HCT116 (cell line): ENCODE measurements around the gene CISH. TPM values are rescaled to one million over a fixed set of nuclear protein-coding genes. Genes with fewer than 3 reads are reported as not detected.

ENCODE experiments used
- ATAC-seq: fragments of 200-7000 bp; cut with Tn5 transposase; 2 replicates; pipeline ENCODE4 v1.9.1; 2020; ENCODE audit warnings: mild to moderate bottlenecking, moderate library complexity
- BruUV-seq: library from RNA; stranded (reverse); fragments of 400-500 nt; replicated peaks from 2 replicates; lab custom pipeline; 2021; lab: Mats Ljungman, UMichigan
- CTCF ChIA-PET: fragments of 300-600 bp; sonication (Branson Sonifier 250); formaldehyde crosslinking; loops from one replicate; lab custom pipeline; 2021; ENCODE audit warnings: antibody characterized with exemption; lab: Charles Lee
- POLR2A ChIA-PET: fragments of 300-600, 350-600 bp; sonication (Branson Sonifier 250); formaldehyde crosslinking; loops from one replicate; lab custom pipeline; 2021; ENCODE audit warnings: antibody characterized with exemption; lab: Charles Lee
- RAD21 ChIA-PET, 2 experiments: fragments of 300-600 bp; sonication (Branson Sonifier 250); formaldehyde crosslinking; loops; one replicate each; lab custom pipeline; 2023; ENCODE audit warnings: low total read pairs in 2 of 2; ENCODE audit not compliant: uncharacterized antibody in 2 of 2, unreplicated experiment in 2 of 2, low non-redundant PET in 1 of 2; lab: Charles Lee
- DNase-seq: peaks from one replicate; pipeline ENCODE4 v3.0.0-alpha.2; 2010; ENCODE audit warnings: low read depth, low spot score
- H2AFZ ChIP-seq: fragments of 200-600 bp; shearing (Covaris generic), sonication (generic); 2 replicates; pipeline ENCODE4 v1.6.1; 2017; ENCODE audit warnings: low read depth, mixed run types, mixed read lengths, antibody characterized with exemption, low read length; ENCODE audit not compliant: poor library complexity, severe bottlenecking
- H3K27ac ChIP-seq: 2 replicates; pipeline ENCODE4 v1.5.1; 2012; ENCODE audit warnings: low read depth, low read length
- H3K27me3 ChIP-seq: fragments of 200-600 bp; sonication (generic); 2 replicates; pipeline ENCODE4 v1.6.1; 2016; ENCODE audit warnings: mixed run types, low read length, mixed read lengths; ENCODE audit not compliant: insufficient read depth
- H3K36me3 ChIP-seq, 2 experiments: fragments of 200-500 bp in 1 of 2; fragments of 200-600 bp in 1 of 2; sonication (Bioruptor generic) in 1 of 2; sonication (generic) in 1 of 2; 2 replicates each; pipeline versions ENCODE4 v1.5.1 to v1.6.1; 2014 to 2016; ENCODE audit warnings: low read length in 2 of 2, inconsistent platforms in 1 of 2, mixed read lengths in 1 of 2, mixed run types in 1 of 2; ENCODE audit not compliant: insufficient read depth in 2 of 2, control insufficient read depth in 1 of 2
- H3K4me1 ChIP-seq, 2 experiments: fragments of 200-600 bp in 1 of 2; sonication (generic) in 1 of 2; 2 replicates each; pipeline versions ENCODE4 v1.5.1 to v1.6.1; 2012 to 2017; ENCODE audit warnings: low read length in 2 of 2, inconsistent platforms in 1 of 2, mild to moderate bottlenecking in 1 of 2, mixed read lengths in 1 of 2, mixed run types in 1 of 2, moderate library complexity in 1 of 2; ENCODE audit not compliant: insufficient read depth in 2 of 2, control insufficient read depth in 1 of 2
- H3K4me2 ChIP-seq: fragments of 200-600 bp; sonication (generic); 2 replicates; pipeline ENCODE4 v1.6.1; 2017; ENCODE audit warnings: mixed run types, low read length, mixed read lengths
- H3K4me3 ChIP-seq, 2 experiments: fragments of 200-600 bp in 1 of 2; sonication (generic) in 1 of 2; replicated peaks in 1 of 2; 2 replicates each; pipeline ENCODE4 v1.5.1; 2011 to 2016; ENCODE audit warnings: low read length in 2 of 2, control low read depth in 1 of 2, low read depth in 1 of 2, mild to moderate bottlenecking in 1 of 2, mixed read lengths in 1 of 2, mixed run types in 1 of 2
- H3K79me2 ChIP-seq: fragments of 200-600 bp; sonication (generic); 2 replicates; pipeline ENCODE4 v1.6.1; 2017; ENCODE audit warnings: mild to moderate bottlenecking, mixed run types, low read length, moderate library complexity, mixed read lengths; ENCODE audit not compliant: insufficient read depth
- H3K9ac ChIP-seq: fragments of 200-600 bp; sonication (generic); 2 replicates; pipeline ENCODE4 v1.6.1; 2016; ENCODE audit warnings: low read length, mixed read lengths
- H3K9me2 ChIP-seq: fragments of 200-600 bp; sonication (generic), shearing (Covaris generic); 2 replicates; pipeline ENCODE4 v1.6.1; 2017; ENCODE audit warnings: mixed run types, mild to moderate bottlenecking, moderate library complexity; ENCODE audit not compliant: insufficient read depth
- H3K9me3 ChIP-seq, 2 experiments: fragments of 200-500 bp in 1 of 2; fragments of 200-600 bp in 1 of 2; sonication (Bioruptor generic) in 1 of 2; sonication (generic) in 1 of 2; 2 replicates each; pipeline ENCODE4 v1.6.1; 2014 to 2017; ENCODE audit warnings: low read length in 2 of 2, mixed read lengths in 2 of 2, inconsistent platforms in 1 of 2, low read depth in 1 of 2, mild to moderate bottlenecking in 1 of 2, mixed run types in 1 of 2, moderate library complexity in 1 of 2; ENCODE audit not compliant: control insufficient read depth in 1 of 2, insufficient read depth in 1 of 2
- H4K20me1 ChIP-seq: fragments of 200-600 bp; sonication (generic), shearing (Covaris generic); 2 replicates; pipeline ENCODE4 v1.6.1; 2017; ENCODE audit warnings: mixed run types, mild to moderate bottlenecking, moderate library complexity; ENCODE audit not compliant: insufficient read depth
- CBX3 ChIP-seq: IDR thresholded peaks from 2 replicates; pipeline ENCODE4 v1.6.1; 2012; ENCODE audit warnings: low read depth
- CEBPB ChIP-seq: IDR thresholded peaks from 2 replicates; pipeline ENCODE4 v1.6.1; 2012; ENCODE audit warnings: low read depth
- EGR1 ChIP-seq: IDR thresholded peaks from 2 replicates; pipeline ENCODE4 v1.6.1; 2012; ENCODE audit warnings: low read depth
- ELF1 ChIP-seq: IDR thresholded peaks from 2 replicates; pipeline ENCODE4 v1.6.1; 2012; ENCODE audit warnings: low read depth, borderline replicate concordance
- EZH2phosphoT487 ChIP-seq: fragments of 200-600 bp; IDR thresholded peaks from 2 replicates; pipeline ENCODE4 v1.6.1; 2018; ENCODE audit warnings: antibody characterized with exemption, borderline replicate concordance
- JUND ChIP-seq: IDR thresholded peaks from 2 replicates; pipeline ENCODE4 v1.6.1; 2012
- POLR2A ChIP-seq: IDR thresholded peaks from 2 replicates; pipeline ENCODE4 v1.7.0; 2011; ENCODE audit warnings: borderline replicate concordance; ENCODE audit not compliant: insufficient read depth, insufficient read length; ENCODE audit errors: extremely low read depth
- RAD21 ChIP-seq: IDR thresholded peaks from 2 replicates; pipeline ENCODE4 v1.6.1; 2012; ENCODE audit warnings: low read depth, mild to moderate bottlenecking
- REST ChIP-seq: IDR thresholded peaks from 2 replicates; pipeline ENCODE4 v1.6.1; 2012; ENCODE audit warnings: low read depth
- SP1 ChIP-seq: IDR thresholded peaks from 2 replicates; pipeline ENCODE4 v1.6.1; 2012; ENCODE audit warnings: low read depth
- SRF ChIP-seq: IDR thresholded peaks from 2 replicates; pipeline ENCODE4 v1.6.1; 2012; ENCODE audit warnings: low read depth
- TCF7L2 ChIP-seq: IDR thresholded peaks from 2 replicates; pipeline ENCODE4 v1.7.0; 2011; ENCODE audit warnings: borderline replicate concordance, inconsistent platforms; ENCODE audit not compliant: insufficient read depth, insufficient read length; ENCODE audit errors: extremely low read depth
- YY1 ChIP-seq: IDR thresholded peaks from 2 replicates; pipeline ENCODE4 v1.6.1; 2011; ENCODE audit warnings: low read length, low read depth, moderate library complexity, mild to moderate bottlenecking; ENCODE audit not compliant: insufficient replicate concordance; ENCODE audit errors: extremely low read depth
- ZNF274 ChIP-seq: fragments of 200-500 bp; sonication (Bioruptor generic); IDR thresholded peaks from 2 replicates; pipeline ENCODE4 v1.6.1; 2014; ENCODE audit warnings: mild to moderate bottlenecking, low read depth, low read length, inconsistent platforms
- intact Hi-C: fragments of 100-400 bp; cut with micrococcal nuclease; formaldehyde crosslinking; loops from 2 replicates; pipeline ENCODE4 v1.10.0; 2022
- total RNA-seq: library from RNA; stranded (reverse); gene quantifications from one replicate; pipeline ENCODE4 v1.2.1, GENCODE V29; 2021; ENCODE audit not compliant: unreplicated experiment
- TF ChIP-seq, protein P1 (sequence below): IDR thresholded peaks from 2 replicates; pipeline ENCODE4 v1.6.1; 2012
- TF ChIP-seq, protein P2 (sequence below), 3 experiments: fragments of 200-600 bp in 1 of 3; sonication (generic) in 1 of 3; IDR thresholded peaks in 2 of 3; conservative IDR thresholded peaks in 1 of 3; 2 replicates each; pipeline ENCODE4 v1.5.1; 2012 to 2017; ENCODE audit warnings: low read depth in 2 of 3, low read length in 2 of 3, antibody characterized with exemption in 1 of 3, borderline replicate concordance in 1 of 3, control low read depth in 1 of 3, mild to moderate bottlenecking in 1 of 3, mixed read lengths in 1 of 3, mixed run types in 1 of 3, moderate library complexity in 1 of 3; ENCODE audit not compliant: insufficient read depth in 1 of 3

The CISH gene
- total RNA-seq, 1 experiment from 2014 or later = 4.5 TPM

- ChIA-PET RAD21 (no interaction called here), CTCF (no interaction called here), POLR2A (no interaction called here)
- no TSS peak for BruUV-seq
- Histone ChIP-seq H2AFZ (no peak overlapping the region), H3K27ac (no peak overlapping the region), H3K4me3 (no peak overlapping the region), H3K4me2 (no peak overlapping the region), H3K79me2 (no peaks in the 10 kb centered on the region), H3K36me3 (no peaks in the 10 kb centered on the region), H3K9me3 (no peaks in the 10 kb centered on the region), H3K9me2 (no peaks in the 10 kb centered on the region), H3K27me3 (no peaks in the 10 kb centered on the region), H3K4me1 (peaks cover 17 to 27% of the 10 kb centered on the region in 2 experiments), H3K9ac (no peak overlapping the region), H4K20me1 (no peaks in the 10 kb centered on the region)
- DNase-seq = no peak
- no peak for ATAC-seq
- no peak for TF ChIP-seq POLR2A
- TF ChIP-seq RAD21 = no peak
- no peak for TF ChIP-seq SRF
- TF ChIP-seq JUND = no peak
- TF ChIP-seq, protein P1, sequence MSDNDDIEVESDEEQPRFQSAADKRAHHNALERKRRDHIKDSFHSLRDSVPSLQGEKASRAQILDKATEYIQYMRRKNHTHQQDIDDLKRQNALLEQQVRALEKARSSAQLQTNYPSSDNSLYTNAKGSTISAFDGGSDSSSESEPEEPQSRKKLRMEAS = no peak
- no peak for TF ChIP-seq ELF1
- no peak for TF ChIP-seq TCF7L2
- no peak for TF ChIP-seq YY1
- TF ChIP-seq EGR1 = no peak
- no peak for TF ChIP-seq ZNF274
- no peak for TF ChIP-seq SP1
- no peak for TF ChIP-seq CEBPB
- intact Hi-C loops = no loop called here
Measured at GRCh38 chr3:50564321-50564720, 47.3 kb downstream of the CISH start.

GRCh38 chr3:50563867-50564266 is 47.7 kb downstream of the CISH start:
- DNase-seq (no peak), ATAC-seq (no peak)
- ChIA-PET CTCF (no interaction called here), RAD21 (no interaction called here), POLR2A (no interaction called here)
- no peak overlapping the region for H3K27ac ChIP-seq
- BruUV-seq = no TSS peak
- H3K27me3 ChIP-seq = no peaks in the 10 kb centered on the region
- H3K9me2 ChIP-seq = no peaks in the 10 kb centered on the region
- H3K4me2 ChIP-seq = no peak overlapping the region
- H3K4me3 ChIP-seq = no peak overlapping the region
- H2AFZ ChIP-seq = no peak overlapping the region
- H3K9me3 ChIP-seq = no peaks in the 10 kb centered on the region
- H4K20me1 ChIP-seq = no peaks in the 10 kb centered on the region
- H3K36me3 ChIP-seq = no peaks in the 10 kb centered on the region
- no peak overlapping the region for H3K9ac ChIP-seq
- intact Hi-C loops = no loop called here
- no peaks in the 10 kb centered on the region for H3K79me2 ChIP-seq
- peaks cover 17 to 24% of the 10 kb centered on the region in 2 experiments for H3K4me1 ChIP-seq
- no peak for TF ChIP-seq YY1
- no peak for TF ChIP-seq EGR1
- TF ChIP-seq, protein P2, sequence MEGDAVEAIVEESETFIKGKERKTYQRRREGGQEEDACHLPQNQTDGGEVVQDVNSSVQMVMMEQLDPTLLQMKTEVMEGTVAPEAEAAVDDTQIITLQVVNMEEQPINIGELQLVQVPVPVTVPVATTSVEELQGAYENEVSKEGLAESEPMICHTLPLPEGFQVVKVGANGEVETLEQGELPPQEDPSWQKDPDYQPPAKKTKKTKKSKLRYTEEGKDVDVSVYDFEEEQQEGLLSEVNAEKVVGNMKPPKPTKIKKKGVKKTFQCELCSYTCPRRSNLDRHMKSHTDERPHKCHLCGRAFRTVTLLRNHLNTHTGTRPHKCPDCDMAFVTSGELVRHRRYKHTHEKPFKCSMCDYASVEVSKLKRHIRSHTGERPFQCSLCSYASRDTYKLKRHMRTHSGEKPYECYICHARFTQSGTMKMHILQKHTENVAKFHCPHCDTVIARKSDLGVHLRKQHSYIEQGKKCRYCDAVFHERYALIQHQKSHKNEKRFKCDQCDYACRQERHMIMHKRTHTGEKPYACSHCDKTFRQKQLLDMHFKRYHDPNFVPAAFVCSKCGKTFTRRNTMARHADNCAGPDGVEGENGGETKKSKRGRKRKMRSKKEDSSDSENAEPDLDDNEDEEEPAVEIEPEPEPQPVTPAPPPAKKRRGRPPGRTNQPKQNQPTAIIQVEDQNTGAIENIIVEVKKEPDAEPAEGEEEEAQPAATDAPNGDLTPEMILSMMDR (IDR thresholded peaks at IDR 0.05 in 2 of 3, conservative IDR thresholded peaks at IDR 0.05 in 1 of 3; ENCODE audit: borderline replicate concordance in 1 of 3, insufficient read depth in 1 of 3, low read depth in 2 of 3, low read length in 2 of 3) = no peak
- TF ChIP-seq REST = no peak
- TF ChIP-seq CBX3 = no peak
- no peak for TF ChIP-seq SP1
- no peak for TF ChIP-seq EZH2phosphoT487
- TF ChIP-seq TCF7L2 = no peak
- TF ChIP-seq POLR2A = no peak
- TF ChIP-seq ELF1 = no peak
